SKM-1 treated with dmso at 0.1 percent for 144 hours (cell line): ENCODE data around the gene HOXB13.
"Not testable (repeated sequence)": the region's sequence is repeated elsewhere in the genome, so short reads cannot be mapped to it uniquely, and the experiment has no call there.

Experiments
- DNase-seq: peaks from one replicate; lab custom pipeline; 2025; ENCODE audit not compliant: unreplicated experiment; lab: John Stamatoyannopoulos, UW

HOXB13 gene

DNA sequence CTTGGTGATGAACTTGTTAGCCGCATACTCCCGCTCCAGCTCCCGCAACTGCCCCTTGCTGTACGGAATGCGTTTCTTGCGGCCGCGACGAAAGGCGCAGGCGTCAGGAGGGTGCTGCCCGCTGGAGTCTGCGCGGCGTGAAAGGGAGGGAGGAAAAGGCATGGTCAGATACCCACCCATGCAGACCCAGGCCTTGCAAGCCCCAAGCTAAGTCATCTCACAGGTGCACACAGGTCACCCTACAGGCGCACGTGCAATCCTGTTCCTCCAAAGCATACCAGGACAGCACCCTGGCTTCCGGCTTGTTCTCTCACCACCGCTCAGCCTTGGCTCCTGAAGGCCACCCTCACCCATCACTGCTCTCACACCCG lies 1.6 kb downstream of the HOXB13 start:
- DNase-seq, result no peak

DNA sequence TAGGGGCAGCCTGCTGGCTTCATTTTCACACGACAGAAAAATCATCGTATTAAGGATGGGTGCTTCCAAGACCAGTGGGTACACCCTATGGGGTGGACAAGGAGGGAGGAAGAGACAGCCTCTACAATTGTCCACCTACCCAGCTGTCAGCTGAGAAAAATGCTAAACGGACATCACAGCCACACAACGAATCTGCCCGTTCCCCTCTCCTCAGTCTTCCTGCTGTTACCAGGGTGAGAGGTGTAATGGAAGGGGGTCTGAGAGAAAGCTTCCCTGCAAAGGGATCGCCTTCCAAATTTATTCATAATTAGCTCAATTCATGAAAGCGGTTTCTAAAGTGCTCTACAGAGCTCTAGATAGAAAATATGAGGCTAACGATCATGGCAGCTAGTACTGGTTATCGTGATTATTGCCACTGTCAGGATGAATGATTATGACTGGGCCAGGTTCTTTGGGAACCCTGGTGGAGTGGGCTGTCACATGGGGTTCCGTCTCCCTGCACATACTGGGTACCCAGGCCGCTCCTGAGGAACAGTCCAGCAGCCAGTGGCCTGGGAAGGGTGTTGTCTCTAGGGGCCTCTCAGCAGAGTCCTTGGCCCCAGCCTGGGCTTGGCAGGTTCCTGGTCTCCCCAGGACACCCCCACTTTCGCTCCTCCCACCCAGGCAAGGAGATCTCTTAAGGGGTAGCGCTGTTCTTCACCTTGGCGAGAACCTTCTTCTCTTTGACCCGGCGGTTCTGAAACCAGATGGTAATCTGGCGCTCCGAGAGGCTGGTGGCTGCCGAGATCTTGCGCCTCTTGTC lies 2.2 kb downstream of the HOXB13 start:
- no peak for DNase-seq

DNA sequence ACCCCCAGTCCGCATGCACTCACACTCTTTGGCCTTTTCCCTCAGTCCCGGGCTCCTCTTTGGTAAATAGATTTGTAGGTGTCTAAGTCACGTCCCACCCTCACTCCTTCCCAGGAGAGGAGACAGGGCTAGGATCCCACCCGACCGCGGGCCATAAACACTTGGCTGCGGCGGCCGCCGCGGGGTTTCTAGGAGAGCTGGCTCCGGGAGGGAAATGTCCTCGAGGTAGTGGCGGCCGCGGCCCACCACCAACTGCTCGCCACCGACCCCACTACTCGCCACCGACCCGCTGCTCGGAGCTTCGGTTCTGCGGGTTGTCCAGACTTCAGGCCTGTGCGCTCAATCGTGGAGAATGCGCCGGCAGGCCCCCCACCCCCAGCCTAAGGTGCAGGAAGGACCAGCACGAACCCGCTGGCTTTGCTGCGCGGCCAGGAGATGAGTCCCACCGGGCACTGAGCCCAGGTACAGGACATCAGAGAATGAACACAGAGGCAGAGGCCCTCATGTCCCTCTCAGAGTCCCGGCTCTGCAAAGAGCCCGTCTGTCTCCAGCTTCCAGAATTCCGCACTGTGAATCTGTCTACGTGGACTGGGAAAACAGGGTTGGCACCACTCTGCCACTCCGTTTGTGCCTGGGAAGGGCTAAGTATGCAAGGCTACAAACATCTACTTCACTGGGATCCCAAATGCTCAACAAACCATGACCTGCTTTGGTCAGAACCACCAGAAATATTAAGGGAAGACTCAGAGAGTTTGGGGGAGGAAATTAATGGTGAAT lies 3.1 kb downstream of the HOXB13 start:
- no peak for DNase-seq

DNA sequence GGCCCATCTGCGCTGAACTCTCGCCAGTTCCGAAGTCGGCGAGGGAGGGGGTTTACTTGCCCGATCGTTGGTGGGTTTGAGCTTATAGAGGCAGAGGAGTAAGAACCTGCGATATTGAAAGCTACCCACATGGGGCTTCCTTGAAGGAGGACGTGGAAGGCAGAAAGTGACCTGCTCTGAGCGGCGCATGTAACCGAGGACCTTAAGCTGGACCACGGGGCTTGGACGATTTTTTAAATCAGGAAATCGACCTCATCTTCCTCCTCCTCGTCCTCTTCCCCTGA lies 3.6 kb downstream of the HOXB13 start:
- DNase-seq, result no peak

DNA sequence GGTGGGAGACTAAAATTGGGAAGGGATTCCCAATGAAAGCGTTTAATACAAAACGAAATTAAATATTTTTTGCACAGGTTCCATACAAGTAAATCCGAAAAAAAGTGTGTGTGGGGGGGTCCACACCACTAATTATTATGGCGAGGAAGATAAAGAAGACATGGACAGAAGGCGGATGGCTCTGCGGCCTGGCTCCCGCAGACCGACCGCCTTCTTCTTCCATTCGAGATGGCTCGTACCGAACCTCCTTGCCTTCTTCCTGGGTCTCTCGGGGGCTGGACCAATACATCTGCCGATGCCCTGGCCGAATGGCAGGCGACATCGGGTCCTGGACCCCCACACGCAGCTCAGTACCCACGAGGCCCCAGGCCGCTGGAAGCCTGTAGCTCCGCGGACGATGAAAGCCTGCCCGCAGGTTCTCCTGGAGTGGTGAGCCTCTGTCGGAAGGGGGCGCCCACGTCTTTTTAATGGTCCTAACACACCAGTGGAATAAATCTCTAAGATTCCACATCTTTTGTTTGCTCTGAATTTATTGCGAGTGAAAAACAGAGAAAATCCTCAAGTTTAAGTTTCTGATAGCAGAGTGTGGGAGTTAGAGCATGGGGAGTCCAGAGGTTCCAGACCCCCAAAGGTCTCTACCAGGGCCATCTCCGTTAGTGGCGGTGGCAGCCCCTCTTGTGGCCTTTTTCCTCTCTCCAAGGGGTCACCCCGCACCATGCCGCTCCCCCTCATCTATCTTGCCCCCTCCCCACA lies 4.1 kb downstream of the HOXB13 start:
- peak; percentile 46 for DNase-seq

DNA sequence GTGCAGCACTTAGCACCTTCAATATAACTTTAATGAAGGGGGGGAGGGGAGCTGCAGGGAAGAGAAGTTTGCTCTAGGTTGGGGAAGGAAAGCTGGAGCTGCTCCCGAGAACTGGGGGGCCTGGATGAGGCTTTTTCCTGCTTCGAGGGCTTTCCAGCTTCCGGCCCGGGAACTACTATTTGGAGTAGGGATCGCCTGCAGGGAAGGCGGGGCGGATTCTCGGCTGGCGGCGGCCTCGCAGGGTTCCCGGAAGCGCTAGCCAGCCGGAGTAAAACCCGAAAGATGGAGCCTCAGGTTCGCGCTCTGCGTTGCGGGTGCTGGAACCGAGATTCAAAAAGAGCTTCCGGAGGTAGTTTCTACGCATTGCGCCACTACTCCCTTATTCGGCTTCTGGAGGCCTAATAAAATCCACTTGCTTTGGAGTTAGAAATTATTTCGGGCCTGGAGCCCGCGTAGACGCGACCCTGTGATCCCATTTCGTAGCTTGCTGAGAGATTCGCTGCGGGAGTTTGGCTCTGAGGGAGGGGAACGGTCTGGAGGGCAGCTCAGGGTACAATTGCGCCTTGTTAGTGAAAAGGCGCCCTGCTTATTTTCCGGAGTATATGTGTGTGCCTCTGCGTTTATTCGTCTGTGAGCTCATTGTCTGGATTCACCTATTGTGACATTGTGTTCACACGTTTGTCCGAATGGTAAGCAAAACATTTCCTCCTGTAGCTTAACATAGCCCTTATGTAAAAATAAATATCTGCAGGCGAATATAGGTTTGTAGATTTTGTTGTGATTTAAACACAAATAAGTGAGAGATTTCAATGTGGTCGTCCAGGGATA lies 4.9 kb downstream of the HOXB13 start:
- peak; percentile 2 for DNase-seq

DNA sequence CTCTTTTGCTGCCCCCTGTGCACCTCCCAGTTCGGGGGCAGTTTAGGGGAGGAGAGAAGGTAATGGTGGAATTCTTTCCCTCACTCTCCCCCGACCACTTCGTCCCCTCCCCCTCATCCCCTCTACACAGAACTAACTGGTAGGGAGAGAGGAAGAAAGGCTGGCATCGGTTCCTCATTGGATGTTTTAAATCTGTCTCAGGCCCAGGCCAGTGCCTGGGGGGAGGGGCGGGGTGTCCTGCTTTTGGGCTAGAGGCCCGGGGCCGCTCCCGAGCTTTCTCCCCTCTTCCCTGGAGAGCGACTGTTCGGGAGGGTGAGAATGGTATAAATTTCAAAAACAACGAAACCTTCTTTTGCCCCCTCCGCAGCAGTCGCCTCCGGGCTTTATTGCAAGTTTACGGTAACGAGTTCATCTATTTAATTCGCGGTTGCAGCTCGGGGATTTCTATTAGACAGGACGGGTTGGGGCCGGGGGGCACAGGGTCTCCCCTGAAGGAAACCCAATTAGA lies 5.6 kb downstream of the HOXB13 start, which contains the start of gene PRAC2:
PRAC2 (plus strand) TSS at position 271 of the 508 bp plus-strand sequence. CDS start 1,226 bp downstream, outside the sequence.
- peak; percentile 44 for DNase-seq

DNA sequence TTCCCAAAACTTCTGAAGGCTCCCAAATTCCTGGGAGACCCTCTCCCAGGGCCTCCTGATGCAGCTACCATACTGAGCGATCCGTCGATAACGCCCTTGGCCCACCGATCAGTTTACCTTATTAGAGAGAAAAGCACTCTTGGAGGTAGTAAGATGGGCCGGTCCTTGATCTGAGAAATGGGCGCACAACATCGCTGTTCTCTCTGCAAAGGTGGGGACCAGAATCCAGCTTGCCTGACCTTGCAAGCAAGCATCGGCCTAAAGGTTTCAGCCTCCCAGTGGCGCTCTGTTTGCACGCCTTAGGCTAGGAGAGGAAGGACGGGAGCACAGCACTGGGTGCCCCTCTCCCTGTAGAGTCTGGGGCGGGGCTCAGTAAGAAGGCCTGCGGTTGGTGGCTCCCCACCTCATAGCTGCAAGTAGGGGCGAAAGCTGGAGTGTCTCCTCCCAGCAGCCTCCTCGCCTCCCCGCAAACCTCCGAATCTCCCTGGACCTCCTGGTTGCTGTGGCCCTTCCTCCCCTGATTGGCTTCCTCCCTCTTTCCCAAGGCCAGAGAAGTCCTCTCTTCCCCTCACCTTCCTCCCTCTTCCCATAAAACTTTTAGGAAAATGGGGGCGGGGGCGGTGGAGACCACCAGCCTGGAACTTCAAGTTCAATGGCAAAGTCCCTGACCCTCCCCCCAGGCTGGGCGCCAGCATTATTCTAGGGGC lies 6.2 kb downstream of the HOXB13 start, which contains the start of gene PRAC1:
PRAC1 (minus strand) TSS at position 318 of the 707 bp plus-strand sequence; CDS start at position 192, 126 bp downstream.
- peak; percentile 38 for DNase-seq

DNA sequence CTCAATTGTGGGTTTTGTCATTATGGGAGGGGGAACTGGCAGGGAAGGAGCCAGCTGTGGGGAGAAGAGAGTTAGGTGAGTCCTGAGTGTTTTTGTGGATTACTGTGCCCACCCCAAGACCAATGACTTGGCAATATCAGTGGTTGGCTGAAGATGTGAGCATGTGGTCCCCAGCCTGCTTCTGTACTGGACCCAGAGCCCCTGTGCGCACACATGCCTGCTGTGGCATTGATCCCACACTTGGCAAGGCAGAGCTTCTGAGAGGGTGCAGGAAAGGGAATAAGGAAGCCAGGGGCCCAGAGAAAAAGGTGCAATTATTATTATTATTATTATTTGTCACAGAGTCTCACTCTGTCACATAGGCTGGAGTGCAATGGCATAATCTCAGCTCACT lies 7.5 kb downstream of the HOXB13 start:
- no peak for DNase-seq

DNA sequence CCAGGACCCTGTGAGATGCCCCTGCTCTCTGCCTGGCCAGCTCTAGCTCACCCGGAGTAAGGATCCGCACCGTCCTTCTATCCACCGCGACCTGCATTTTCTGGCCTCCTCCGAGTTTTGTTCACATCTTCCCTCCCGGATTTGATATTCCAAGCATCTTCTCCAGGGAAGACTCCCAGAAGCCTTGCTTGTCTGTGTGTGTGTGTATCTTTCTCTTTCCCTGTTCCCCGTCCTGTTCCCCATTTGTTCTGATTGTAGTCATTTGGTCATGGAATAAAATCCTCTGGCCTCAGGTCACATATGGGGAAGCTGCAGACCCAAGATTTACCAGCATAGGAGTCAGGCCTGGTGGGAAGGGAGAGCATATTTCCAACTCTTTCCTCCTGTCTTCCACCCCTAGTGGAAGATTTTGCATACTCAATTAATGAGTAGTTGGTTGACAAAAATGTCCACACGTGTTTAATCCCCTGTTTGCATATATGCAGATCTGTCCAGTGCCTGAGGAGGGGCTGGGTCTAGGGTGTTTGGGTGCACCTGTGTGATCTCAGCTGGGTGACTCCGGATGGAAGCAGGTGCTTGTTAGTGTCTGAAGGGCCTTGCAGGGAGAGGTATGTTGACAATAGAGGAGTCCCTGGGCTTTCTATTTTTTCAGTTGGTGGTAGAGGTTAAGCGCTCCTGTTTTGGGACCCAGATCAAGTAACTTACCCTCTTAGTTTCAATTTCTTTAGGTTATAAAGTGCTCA lies 8.1 kb downstream of the HOXB13 start:
- no peak for DNase-seq

DNA sequence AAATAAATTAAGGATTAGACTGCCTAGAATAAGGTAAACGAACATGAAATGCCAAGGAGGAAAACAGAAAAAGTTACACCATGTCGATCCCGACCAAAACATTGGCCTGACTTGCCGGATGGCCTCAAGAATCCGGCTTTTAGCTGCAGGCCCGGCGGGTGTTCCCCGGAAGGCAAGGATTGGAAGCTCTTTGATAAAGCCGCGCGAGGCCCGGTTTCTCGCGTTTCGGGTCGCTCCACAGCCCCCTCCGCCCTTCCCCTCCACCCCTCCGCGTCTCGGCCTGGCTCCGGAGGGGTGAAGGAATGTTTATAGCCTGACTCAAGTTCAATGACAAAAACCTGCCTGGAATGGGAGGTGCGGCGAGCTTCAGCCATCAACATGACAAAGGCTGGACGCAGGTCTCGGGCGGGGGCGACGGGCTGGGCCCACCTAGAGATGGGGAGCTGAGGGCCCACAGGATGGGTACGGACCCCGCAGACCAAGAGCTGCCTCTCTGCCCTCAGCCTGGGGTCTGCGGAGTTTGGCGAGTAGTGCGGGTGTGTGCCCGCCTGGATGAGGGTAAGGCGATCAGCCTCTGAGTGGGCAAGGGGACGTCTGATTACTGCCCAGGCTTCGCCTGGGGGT lies 8.8 kb downstream of the HOXB13 start:
- DNase-seq, result no peak

DNA sequence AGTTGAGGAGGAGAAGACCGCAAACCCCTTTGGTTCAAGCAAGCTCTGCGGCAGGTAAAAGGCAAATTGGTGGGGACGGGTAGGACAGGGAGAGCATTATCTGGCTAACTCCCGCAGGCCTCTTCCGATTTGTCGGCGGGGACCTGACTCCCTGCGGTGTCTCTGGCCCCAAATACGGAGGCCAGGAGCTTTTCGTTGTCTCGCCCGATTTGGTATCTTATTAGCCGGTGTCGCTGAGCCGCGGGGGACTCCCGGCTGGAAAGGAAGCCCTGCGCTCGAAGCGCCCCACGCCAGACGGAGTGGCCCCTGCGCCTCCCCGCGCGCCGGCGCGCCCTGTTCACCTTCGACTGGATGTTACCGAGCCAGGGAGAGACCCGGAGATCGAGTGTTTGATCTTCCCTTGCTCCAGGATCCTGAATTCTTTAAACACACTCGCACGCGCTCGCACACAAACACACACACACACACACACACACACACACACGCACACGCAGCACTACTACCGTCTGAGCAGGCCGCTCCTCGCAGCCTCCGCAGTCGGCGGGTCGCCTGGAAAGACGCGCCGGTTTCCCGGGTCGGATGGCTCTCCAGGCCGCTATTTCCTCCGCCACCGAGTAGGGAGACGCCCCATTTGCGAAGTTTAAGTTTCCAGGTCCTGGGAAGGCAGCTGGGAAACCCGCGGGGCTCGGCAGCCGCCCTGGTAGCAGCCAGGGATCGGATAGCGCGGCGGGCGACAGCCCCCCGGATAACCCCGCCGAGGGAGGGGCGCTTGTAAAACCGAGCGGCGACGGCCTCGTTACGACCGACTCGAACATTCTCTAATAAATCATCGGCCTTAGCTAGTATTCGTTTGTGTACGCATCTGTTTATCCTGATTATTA lies 9.5 kb downstream of the HOXB13 start:
- no peak for DNase-seq

DNA sequence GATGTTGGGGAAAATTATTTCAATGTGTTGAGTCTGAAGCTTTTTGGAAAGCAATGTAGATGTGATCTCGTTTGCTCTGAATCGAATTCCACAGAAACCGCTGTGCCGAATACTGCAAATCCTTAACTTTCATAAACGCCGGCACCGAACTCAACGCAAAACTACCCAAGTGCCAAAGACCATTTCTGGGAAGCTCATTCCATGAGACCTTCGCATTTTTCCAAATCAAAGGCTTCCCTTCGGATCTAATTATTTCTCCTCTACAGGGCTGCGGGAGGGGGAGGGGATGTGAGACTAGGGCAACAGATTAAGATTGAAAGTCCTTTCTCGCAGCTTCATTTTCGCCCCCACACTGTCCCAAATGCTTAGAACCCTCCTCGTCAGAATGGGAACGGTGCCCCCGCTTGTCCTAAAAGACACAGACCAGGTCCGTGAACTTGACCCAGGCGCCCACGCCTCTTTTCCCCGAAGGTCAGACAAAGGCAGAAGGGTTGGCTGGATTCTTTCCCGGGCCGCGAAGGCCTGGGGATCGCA lies 10.3 kb downstream of the HOXB13 start:
- DNase-seq, result no peak

DNA sequence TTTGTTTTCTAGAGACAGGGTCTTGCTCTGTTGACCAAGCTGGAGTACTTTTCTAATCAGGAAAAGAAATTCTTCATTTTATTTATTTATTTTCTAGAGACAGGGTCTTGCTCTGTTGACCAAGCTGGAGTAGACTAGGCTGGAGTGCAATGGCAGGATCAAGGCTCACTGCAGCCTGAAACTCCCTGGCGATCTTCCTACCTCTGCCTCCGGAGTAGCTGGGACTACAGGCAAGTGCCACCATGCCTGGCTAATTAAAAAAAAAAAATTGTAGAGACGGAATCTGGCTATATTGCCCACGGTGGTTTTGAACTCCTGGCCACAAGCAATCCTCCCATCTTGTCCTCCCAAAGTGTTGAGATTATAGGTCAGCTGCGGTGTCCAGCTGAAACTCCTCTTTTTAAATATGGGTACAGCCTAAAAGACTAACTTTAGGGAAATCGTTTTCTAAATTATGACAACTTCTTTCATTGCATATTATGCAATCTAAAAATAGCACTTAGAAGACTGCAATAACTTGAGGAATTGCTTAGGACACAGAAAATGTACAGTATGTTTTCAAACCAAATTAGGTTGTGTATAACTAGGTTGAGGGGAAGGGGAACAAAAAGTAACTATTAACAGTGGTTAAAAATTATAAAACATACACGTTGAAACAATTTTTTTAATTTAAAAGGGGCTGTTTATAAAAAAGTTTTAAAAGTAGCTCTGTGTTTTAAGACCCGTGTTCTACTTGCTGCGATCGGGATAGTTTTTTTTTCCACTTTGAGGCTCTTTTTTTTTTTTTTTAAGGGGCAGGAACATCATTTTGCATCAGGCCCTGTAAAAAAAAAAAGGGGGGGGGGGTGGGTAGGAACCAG lies 11.0 kb downstream of the HOXB13 start:
- no peak for DNase-seq

DNA sequence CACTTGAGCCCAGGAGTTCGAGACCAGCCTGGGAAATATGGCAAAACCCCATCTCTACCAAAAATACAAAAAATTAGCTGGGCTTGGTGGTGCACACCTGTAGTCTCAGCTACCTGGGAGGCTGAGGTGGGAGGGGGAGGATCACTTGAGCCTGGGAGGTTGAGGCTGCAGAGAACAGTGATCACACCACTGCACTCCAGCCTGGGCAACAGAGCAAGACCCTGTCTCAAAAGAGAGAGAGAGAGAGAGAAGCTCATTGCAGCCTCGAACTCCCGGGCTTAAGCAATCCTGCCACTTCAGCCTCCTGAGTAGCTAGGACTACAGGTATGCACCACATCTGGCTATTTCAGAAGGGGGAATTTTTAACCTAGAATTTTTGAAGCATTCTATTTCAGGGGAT lies 12.0 kb downstream of the HOXB13 start:
- DNase-seq, result not testable (repeated sequence)

DNA sequence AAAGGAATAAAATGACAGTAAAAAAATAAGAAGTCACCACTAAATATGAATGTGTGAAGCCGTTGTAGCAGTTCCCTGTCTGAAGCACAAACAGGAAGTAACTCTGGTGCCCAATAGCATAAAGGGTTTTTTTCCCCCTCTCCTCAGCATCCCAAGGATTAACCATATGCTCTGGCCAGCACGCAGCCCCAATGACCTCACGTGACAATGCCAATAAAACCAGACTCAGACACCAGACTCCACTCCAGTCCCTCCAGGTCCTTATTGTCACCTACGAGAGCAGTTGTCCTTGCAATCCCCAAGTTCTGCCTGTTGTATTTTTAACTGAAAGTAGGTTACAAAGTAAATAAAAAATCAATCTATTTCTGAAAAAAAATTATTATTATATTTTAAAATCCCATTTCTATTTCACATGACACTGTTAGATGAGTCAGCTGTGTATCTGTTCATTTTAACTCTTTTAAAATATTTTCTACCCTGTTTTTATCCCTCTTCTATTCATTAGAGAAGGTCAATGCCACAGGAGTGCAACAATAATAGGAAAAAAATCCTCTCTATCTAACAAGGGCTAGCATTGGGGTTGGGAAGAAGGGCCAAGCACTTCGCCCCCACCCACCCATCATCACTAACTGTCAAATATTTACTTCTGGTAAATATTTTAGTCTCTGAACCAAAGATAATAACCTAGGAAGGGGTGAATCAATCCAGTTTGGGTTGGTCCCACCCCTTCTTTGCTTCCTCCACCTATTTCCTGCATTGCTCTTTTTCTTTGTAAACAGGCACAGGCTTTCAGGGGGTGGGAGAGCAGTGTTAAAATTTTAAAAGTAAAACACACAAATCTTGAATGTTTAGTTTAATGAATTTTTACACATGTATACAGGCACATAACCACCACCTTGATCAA lies 12.8 kb downstream of the HOXB13 start:
- peak; percentile 14 for DNase-seq
